Activated CD4-positive, alpha-beta T cell treated with anti-CD3 and anti-CD28 coated beads for 4 hours (primary cell): ENCODE results near the gene SORBS1.

Experiments
- DNase-seq, 2 donors: peaks; one replicate each; pipeline ENCODE4 v3.0.0-alpha.2; 2020

The SORBS1 gene

GRCh38 chr10:95280637-95281036 is 280.5 kb downstream of the SORBS1 start:
- DNase-seq: no peak

DNA sequence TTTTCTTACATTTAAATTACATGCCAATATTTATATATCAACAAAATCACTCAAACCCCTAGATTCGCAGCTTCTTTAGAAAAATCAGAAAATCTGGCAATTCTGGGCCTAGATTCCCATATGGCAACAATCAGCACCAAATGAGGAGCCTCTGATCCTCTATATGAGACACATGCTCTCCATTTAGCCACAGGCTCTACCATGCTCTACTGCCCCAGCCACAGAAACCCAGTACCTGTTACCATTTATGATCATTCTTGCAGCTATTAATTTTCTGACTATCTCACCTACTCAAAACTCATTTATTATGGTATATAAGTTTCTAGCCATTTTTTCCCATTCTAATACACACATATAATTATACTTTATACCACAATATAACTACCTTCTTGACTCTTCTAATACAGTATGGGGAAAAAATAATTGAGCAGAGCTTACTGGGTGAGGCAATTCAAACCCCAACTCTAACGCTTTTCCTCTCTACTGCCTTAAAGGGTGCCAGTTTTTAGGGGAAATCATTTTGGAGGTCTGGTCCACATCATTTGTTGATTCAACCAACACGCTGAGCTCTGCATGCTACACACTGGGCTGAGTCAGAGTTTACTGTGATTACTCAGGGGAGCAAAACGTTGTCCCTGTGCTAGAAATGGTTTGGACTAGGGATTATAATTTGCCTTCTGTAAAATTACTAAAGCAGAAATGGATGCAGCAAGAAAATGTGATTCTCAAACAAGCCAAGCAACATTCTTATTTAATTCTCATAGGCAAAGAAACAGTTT is 281.9 kb downstream of the SORBS1 start:
- no peak for DNase-seq

- DNase-seq: no peak
Measured at GRCh38 chr10:95278061-95278988, 282.8 kb downstream of the SORBS1 start.

- no peak for DNase-seq
Measured at GRCh38 chr10:95277614-95278013, 283.6 kb downstream of the SORBS1 start.

GRCh38 chr10:95277201-95277570 is 284.0 kb downstream of the SORBS1 start:
- no peak for DNase-seq

DNA sequence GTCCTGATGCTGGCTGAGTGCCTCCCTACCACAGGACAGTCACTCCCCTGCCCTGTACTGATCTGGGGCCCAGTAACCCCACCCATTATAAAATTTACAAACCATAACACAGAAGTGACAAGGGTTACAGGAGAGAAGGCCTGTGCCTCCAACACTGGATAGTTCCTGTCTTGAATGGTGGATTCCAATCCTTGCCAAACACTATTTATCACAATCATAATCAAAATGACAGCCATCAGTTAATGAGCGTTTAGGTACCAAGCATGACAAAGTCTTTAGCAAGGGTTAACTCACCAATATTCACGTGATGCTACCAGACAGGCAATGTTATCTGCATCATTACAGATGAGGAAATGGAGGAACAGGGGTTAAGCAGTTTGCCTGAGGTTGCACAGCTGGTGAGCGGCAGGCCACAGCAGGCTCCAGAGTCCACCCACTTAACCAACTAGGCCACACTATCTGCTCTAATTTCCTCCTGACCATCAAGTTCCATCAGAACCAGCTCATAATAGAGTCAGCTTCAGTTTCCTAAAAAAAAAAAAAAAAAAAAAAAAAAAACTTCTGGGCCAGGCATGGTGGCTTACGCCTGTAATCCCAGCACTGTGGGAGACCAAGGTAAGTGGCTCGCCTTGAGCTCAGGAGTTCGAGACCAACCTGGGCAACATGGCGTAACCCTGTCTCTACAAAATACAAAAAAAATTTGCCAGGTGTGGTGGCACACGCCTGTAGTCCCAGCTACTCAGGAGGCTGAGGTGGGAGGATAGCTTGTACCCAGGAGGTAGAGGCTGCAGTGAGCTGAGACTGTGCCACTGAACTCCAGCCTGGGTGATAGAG is 284.6 kb downstream of the SORBS1 start:
- no peak for DNase-seq

GRCh38 chr10:95275726-95276366 is 285.3 kb downstream of the SORBS1 start:
- DNase-seq: no peak

GRCh38 chr10:95273393-95274312 is 287.5 kb downstream of the SORBS1 start:
- DNase-seq: no peak

DNA sequence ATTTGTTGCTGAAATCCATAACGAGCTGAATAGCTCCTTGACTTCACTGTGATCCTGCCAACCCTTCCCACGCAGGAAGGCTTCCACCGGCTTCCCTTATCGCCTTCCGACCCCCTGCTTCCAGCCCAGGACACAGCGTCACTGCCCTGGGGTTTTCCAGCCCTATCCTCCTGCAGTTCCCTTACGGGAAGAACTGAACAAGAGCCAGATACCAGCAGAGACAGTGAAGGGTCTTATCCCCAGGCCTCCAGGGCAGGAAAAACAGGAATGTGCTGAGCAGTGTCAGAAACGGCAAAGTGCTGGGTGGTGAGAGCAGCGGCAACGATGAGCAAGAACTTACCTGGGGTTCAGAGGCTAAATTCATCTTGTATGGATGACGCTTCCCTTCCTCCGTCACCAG is 292.7 kb downstream of the SORBS1 start:
- DNase-seq: no peak

DNA sequence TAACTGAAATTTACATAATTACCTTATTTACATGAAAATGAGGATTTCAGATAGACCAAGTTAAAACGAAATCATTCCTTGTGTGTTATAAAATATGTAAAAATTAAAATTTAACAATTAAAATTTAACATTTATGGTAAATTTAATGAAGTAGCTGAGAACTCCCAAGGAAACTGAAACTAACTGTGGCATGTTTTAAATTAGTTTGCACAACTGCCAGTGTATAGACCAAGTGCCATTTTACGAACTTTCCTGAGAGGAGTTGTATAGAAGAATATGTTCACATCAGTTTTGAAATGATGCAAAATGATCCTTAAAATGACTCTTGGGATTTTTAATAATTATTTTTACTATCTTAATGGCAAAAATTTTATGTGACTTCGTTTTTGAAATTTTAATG is 293.9 kb downstream of the SORBS1 start:
- no peak for DNase-seq

- DNase-seq: no peak
Measured at GRCh38 chr10:95266674-95267095, 294.5 kb downstream of the SORBS1 start.

GRCh38 chr10:95265572-95265971 is 295.6 kb downstream of the SORBS1 start:
- DNase-seq: no peak

DNA sequence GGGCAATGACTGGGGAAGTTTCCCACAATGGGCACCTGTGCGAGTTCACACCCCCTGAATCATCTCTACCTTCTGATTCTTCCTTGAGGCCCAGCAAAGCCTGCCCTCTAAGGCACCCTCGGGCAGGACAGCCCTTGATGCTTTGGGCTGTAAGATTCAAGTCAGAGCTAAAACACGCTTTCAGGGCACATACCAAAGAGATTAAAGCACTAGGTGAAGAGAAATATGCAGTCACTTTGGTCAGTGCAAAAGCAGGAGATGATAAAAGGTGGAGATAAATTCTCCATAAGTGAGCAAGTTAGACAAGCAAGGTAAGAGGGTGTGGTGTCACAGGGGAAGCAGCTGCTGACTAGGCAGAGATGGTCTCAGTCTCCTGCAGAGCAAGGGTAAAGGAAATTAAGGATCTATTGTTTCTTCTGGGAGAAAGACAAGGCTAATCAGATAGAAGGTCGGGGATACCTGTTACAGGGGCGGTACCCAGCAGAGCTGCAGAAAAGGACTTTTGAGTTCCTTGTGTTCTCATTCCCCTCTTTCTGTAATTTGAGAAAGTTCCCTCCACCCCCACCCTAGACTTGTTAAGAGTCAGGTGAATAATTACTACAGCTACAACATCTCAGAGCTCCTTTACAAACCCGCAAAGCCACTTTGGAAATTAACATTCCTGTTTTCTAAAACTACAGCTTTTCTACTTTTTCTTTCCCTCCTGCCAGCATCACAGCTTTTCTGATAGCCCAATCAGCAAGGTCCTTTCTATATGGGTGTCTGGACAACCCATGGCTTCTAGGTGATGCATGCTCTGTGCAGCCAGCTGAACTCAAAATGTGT is 296.7 kb downstream of the SORBS1 start:
- DNase-seq: no peak

DNA sequence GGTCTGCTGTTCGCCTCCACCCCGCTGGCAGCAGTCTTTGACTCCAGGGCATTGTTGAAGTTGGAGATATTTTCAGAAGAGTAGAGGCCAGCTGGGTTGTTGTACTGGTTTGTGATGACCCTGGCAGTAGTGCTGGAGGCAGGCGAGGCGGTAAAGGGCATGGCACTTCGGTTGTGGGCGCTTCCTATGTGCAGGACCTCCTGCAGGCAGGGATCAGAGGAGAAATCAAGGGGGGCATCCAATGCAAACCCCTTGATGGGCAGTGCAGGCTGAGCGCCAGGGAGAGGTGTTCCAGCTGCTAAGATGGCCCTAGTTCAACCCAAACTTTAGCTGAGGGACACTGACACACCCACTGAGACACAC is 297.3 kb downstream of the SORBS1 start:
- no peak for DNase-seq

DNA sequence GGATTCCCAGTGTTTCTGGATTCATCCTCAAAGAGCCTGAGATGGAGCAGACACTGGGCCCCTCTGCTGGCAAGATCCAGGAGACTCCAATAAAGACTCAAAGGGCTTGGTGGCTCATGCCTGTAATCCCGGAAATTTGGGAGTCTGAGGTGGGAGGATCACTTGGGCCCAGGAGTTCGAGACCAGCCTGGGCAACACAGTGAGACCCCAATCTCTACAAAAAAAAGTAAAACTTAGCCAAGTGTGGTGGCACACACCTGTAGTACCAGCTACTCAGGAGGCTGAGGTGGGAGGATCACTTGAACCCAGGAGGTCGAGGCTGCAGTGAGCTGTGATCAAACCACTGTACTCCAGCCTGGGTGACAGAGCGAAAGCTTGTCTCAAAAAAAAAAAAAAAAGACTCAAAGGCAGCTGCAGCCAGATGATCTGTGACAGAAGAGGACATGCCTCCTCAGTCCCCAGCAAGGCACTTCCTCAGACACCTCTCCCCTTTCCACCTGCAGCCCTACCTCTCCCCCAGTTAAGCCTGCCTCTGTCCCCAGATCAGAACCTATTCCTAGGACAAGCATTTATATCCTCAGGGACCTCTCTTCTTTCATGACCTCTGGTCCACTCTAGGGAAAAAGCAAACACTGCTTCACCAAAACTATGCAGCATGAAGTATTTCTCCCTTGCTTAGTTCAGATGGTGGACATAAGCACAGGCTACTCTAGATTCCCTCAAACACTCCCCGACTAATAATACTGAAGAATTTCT is 298.2 kb downstream of the SORBS1 start:
- no peak for DNase-seq

GRCh38 chr10:95261926-95262325 is 299.2 kb downstream of the SORBS1 start:
- DNase-seq: no peak
